Measurements from ENCODE around the gene RUNX1.

DNA sequence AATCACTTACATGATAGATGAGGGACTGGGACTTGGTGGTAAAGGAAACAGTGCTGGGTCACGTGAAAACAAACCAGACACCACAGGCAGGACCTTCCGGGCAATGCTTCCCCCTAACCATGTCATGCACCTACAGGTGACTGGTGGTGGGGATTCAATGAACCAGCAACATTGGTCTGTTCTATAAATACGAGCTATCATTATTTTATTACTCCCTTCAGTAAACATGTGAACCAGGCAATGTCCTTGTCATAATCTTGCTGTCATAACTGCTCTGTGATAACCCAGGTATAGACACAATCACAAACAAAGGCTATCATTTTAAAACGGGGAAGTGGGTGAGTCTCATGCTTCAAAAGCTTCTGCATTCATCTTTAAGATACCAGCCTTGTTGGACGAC lies 226.9 kb downstream of the RUNX1 start:
- TF ChIP-seq, protein P1, sequence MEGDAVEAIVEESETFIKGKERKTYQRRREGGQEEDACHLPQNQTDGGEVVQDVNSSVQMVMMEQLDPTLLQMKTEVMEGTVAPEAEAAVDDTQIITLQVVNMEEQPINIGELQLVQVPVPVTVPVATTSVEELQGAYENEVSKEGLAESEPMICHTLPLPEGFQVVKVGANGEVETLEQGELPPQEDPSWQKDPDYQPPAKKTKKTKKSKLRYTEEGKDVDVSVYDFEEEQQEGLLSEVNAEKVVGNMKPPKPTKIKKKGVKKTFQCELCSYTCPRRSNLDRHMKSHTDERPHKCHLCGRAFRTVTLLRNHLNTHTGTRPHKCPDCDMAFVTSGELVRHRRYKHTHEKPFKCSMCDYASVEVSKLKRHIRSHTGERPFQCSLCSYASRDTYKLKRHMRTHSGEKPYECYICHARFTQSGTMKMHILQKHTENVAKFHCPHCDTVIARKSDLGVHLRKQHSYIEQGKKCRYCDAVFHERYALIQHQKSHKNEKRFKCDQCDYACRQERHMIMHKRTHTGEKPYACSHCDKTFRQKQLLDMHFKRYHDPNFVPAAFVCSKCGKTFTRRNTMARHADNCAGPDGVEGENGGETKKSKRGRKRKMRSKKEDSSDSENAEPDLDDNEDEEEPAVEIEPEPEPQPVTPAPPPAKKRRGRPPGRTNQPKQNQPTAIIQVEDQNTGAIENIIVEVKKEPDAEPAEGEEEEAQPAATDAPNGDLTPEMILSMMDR (IDR thresholded peaks at IDR 0.05; ENCODE audit: low read depth, low read length) = no peak
- TF ChIP-seq, protein P2, sequence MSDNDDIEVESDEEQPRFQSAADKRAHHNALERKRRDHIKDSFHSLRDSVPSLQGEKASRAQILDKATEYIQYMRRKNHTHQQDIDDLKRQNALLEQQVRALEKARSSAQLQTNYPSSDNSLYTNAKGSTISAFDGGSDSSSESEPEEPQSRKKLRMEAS (IDR thresholded peaks at IDR 0.05; ENCODE audit: low read depth, low read length) = no peak
- TF ChIP-seq POLR2A (IDR thresholded peaks at IDR 0.05; ENCODE audit: extremely low read depth, insufficient read length) = no peak
- no peak for TF ChIP-seq MYC (IDR thresholded peaks at IDR 0.05; ENCODE audit: low read depth, low read length)
